ENCODE measurements around the gene ARHGAP20. TPM values are rescaled to one million over a fixed set of nuclear protein-coding genes. Genes with fewer than 3 reads are reported as not detected.

The ARHGAP20 gene
- total and polyA plus RNA-seq, 2 of the 8 experiments (the other 6 are each of a cell fraction or from before 2014, with no cell fraction given): 0.05 to 0.28 TPM

DNA sequence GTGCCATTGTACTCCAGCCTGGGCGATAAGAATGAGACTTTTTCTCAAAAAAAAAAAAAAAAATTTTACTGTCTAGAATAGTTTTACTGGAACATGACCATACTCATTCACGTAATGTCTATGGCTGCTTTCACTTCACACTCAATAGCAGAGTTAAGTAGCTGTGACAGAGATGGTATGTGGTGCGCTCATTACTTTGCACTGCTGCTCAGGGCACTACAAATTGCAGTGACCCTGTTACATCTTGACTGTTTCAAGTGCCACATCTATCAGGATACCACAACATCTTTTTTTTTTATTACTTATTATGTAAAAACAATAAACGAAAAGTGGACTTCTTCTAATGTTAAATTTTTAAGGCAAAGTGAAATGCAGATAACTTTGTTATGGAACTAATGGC is 110.3 kb downstream of the ARHGAP20 start (continued):
- TF ChIP-seq CEBPB (IDR thresholded peaks at IDR 0.05; ENCODE audit: low read depth, low read length) (no peak), POU5F1 (IDR thresholded peaks at IDR 0.05; ENCODE audit: low read depth, low read length) (no peak)

Data from H1 (cell line).